Measurements from ENCODE around the gene LAMA2. TPM values are rescaled to one million over a fixed set of nuclear protein-coding genes. Genes with fewer than 3 reads are reported as not detected.

The LAMA2 gene
- total RNA-seq, 1 experiment from 2014 or later = 8.2 TPM

DNA sequence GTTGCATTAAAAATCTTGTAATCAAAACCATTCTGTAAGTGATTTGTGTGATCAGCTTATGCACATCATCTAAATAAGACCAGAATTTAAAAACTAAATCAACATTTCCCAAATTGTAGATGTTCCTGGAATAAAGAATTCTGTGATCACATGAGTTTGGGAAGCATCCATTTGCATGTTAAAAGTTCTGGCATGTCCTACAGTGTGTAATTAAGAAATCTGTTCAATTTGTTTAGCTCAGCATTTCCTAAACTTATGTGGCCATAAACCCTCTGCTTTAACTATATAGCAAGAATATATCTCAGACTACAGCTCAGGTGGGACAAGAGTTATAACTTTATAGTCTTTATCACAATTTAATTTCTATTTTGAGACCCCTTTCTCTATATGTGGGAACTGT lies 399.1 kb downstream of the LAMA2 start:
- ATAC-seq = no peak
- Histone ChIP-seq H3K9me3 (ENCODE audit: control insufficient read depth in 1 of 2, insufficient read depth in 1 of 2, low read depth in 1 of 2, low read length in 2 of 2) (no peaks in the 10 kb centered on the region), H3K79me2 (ENCODE audit: insufficient read depth, low read length) (no peaks in the 10 kb centered on the region), H3K27me3 (ENCODE audit: insufficient read depth, low read length) (no peaks in the 10 kb centered on the region), H3K4me1 (ENCODE audit: control insufficient read depth in 1 of 2, insufficient read depth in 2 of 2, low read length in 2 of 2) (no peaks in the 10 kb centered on the region), H3K27ac (ENCODE audit: low read depth, low read length) (no peak overlapping the region), H3K4me3 (replicated peaks in 1 of 2; ENCODE audit: low read depth in 1 of 2, low read length in 2 of 2) (no peak overlapping the region), H3K9ac (ENCODE audit: low read length) (no peak overlapping the region), H4K20me1 (ENCODE audit: insufficient read depth) (no peaks in the 10 kb centered on the region), H3K36me3 (ENCODE audit: control insufficient read depth in 1 of 2, insufficient read depth in 2 of 2, low read length in 2 of 2) (no peaks in the 10 kb centered on the region), H3K9me2 (ENCODE audit: insufficient read depth) (no peaks in the 10 kb centered on the region), H3K4me2 (ENCODE audit: low read length) (no peak overlapping the region), H2AFZ (ENCODE audit: low read depth, low read length, poor library complexity, severe bottlenecking) (no peak overlapping the region)
- TF ChIP-seq, protein P1, sequence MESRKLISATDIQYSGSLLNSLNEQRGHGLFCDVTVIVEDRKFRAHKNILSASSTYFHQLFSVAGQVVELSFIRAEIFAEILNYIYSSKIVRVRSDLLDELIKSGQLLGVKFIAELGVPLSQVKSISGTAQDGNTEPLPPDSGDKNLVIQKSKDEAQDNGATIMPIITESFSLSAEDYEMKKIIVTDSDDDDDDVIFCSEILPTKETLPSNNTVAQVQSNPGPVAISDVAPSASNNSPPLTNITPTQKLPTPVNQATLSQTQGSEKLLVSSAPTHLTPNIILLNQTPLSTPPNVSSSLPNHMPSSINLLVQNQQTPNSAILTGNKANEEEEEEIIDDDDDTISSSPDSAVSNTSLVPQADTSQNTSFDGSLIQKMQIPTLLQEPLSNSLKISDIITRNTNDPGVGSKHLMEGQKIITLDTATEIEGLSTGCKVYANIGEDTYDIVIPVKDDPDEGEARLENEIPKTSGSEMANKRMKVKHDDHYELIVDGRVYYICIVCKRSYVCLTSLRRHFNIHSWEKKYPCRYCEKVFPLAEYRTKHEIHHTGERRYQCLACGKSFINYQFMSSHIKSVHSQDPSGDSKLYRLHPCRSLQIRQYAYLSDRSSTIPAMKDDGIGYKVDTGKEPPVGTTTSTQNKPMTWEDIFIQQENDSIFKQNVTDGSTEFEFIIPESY (IDR thresholded peaks at IDR 0.05; ENCODE audit: extremely low read depth, insufficient replicate concordance, low read length) = no peak
- TF ChIP-seq FOSL1 (IDR thresholded peaks at IDR 0.05; ENCODE audit: low read depth) (no peak), EGR1 (IDR thresholded peaks at IDR 0.05; ENCODE audit: low read depth) (no peak), JUND (IDR thresholded peaks at IDR 0.05) (no peak), RAD21 (IDR thresholded peaks at IDR 0.05; ENCODE audit: low read depth) (no peak), CEBPB (IDR thresholded peaks at IDR 0.05; ENCODE audit: low read depth) (no peak), SIN3A (IDR thresholded peaks at IDR 0.05; ENCODE audit: low read depth) (no peak), YY1 (IDR thresholded peaks at IDR 0.05; ENCODE audit: extremely low read depth, insufficient replicate concordance, low read depth, low read length) (no peak), SP1 (IDR thresholded peaks at IDR 0.05; ENCODE audit: low read depth) (no peak), TCF7L2 (IDR thresholded peaks at IDR 0.05; ENCODE audit: borderline replicate concordance, extremely low read depth, insufficient read depth, insufficient read length) (no peak), ZNF274 (IDR thresholded peaks at IDR 0.05; ENCODE audit: low read depth, low read length) (no peak), EZH2 (IDR thresholded peaks at IDR 0.05) (no peak), CBX3 (IDR thresholded peaks at IDR 0.05; ENCODE audit: low read depth) (no peak), POLR2AphosphoS5 (IDR thresholded peaks at IDR 0.05; ENCODE audit: low read depth, low read length) (no peak)
- TF ChIP-seq, protein P2, sequence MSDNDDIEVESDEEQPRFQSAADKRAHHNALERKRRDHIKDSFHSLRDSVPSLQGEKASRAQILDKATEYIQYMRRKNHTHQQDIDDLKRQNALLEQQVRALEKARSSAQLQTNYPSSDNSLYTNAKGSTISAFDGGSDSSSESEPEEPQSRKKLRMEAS (IDR thresholded peaks at IDR 0.05) = no peak
- TF ChIP-seq, protein P3, sequence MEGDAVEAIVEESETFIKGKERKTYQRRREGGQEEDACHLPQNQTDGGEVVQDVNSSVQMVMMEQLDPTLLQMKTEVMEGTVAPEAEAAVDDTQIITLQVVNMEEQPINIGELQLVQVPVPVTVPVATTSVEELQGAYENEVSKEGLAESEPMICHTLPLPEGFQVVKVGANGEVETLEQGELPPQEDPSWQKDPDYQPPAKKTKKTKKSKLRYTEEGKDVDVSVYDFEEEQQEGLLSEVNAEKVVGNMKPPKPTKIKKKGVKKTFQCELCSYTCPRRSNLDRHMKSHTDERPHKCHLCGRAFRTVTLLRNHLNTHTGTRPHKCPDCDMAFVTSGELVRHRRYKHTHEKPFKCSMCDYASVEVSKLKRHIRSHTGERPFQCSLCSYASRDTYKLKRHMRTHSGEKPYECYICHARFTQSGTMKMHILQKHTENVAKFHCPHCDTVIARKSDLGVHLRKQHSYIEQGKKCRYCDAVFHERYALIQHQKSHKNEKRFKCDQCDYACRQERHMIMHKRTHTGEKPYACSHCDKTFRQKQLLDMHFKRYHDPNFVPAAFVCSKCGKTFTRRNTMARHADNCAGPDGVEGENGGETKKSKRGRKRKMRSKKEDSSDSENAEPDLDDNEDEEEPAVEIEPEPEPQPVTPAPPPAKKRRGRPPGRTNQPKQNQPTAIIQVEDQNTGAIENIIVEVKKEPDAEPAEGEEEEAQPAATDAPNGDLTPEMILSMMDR (IDR thresholded peaks at IDR 0.05 in 2 of 3, conservative IDR thresholded peaks at IDR 0.05 in 1 of 3; ENCODE audit: borderline replicate concordance in 1 of 3, insufficient read depth in 1 of 3, low read depth in 2 of 3, low read length in 2 of 3) = no peak
- TF ChIP-seq, protein P4, sequence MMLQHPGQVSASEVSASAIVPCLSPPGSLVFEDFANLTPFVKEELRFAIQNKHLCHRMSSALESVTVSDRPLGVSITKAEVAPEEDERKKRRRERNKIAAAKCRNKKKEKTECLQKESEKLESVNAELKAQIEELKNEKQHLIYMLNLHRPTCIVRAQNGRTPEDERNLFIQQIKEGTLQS (IDR thresholded peaks at IDR 0.05) = no peak
- TF ChIP-seq, protein P5, sequence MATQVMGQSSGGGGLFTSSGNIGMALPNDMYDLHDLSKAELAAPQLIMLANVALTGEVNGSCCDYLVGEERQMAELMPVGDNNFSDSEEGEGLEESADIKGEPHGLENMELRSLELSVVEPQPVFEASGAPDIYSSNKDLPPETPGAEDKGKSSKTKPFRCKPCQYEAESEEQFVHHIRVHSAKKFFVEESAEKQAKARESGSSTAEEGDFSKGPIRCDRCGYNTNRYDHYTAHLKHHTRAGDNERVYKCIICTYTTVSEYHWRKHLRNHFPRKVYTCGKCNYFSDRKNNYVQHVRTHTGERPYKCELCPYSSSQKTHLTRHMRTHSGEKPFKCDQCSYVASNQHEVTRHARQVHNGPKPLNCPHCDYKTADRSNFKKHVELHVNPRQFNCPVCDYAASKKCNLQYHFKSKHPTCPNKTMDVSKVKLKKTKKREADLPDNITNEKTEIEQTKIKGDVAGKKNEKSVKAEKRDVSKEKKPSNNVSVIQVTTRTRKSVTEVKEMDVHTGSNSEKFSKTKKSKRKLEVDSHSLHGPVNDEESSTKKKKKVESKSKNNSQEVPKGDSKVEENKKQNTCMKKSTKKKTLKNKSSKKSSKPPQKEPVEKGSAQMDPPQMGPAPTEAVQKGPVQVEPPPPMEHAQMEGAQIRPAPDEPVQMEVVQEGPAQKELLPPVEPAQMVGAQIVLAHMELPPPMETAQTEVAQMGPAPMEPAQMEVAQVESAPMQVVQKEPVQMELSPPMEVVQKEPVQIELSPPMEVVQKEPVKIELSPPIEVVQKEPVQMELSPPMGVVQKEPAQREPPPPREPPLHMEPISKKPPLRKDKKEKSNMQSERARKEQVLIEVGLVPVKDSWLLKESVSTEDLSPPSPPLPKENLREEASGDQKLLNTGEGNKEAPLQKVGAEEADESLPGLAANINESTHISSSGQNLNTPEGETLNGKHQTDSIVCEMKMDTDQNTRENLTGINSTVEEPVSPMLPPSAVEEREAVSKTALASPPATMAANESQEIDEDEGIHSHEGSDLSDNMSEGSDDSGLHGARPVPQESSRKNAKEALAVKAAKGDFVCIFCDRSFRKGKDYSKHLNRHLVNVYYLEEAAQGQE (IDR thresholded peaks at IDR 0.05; ENCODE audit: low read depth) = no peak
- RAD21 ChIA-PET (ENCODE audit: low non-redundant PET in 1 of 2, low total read pairs in 2 of 2, uncharacterized antibody in 2 of 2, unreplicated experiment in 2 of 2) = no interaction called here
- POLR2A ChIA-PET = no interaction called here
- intact Hi-C loops (cut with micrococcal nuclease) = no loop called here
- DNase-seq (ENCODE audit: low read depth, low spot score) = no peak
- CTCF ChIA-PET = no interaction called here
- no TSS peak for BruUV-seq (replicated peaks)
